SU-DHL-6 (cell line): ENCODE results near the gene SNX15.
"Not testable (repeated sequence)": the region's sequence is repeated elsewhere in the genome, so short reads cannot be mapped to it uniquely, and the experiment has no call there.

Experiments
- H2AFZ ChIP-seq: fragments of 200-600 bp; sonication (generic); 2 replicates; pipeline ENCODE4 v1.6.1; 2014; ENCODE audit warnings: low read depth, mild to moderate bottlenecking, moderate library complexity, mixed read lengths, antibody characterized with exemption, low read length; ENCODE audit not compliant: severe bottlenecking
- H3F3A ChIP-seq: fragments of 200-600 bp; shearing (Covaris generic); 2 replicates; pipeline ENCODE4 v1.6.0; 2016; ENCODE audit warnings: antibody characterized with exemption, mild to moderate bottlenecking; ENCODE audit not compliant: insufficient read depth
- H3K27ac ChIP-seq: fragments of 200-600 bp; sonication (generic); 2 replicates; pipeline ENCODE4 v1.5.1; 2016; ENCODE audit warnings: low read depth, mild to moderate bottlenecking, low read length, moderate library complexity, mixed read lengths
- H3K27me3 ChIP-seq: fragments of 200-600 bp; sonication (generic), shearing (Covaris generic); 2 replicates; pipeline ENCODE4 v1.6.0; 2014; ENCODE audit warnings: mild to moderate bottlenecking, low read length
- H3K36me3 ChIP-seq: fragments of 200-600 bp; sonication (generic); 2 replicates; pipeline ENCODE4 v1.6.1; 2014; ENCODE audit warnings: mild to moderate bottlenecking, low read length, mixed read lengths
- H3K4me2 ChIP-seq: fragments of 300-600, 200-600 bp; shearing (Covaris generic), sonication (generic); 2 replicates; pipeline ENCODE4 v1.6.0; 2014; ENCODE audit warnings: low read length, low read depth, mild to moderate bottlenecking; ENCODE audit not compliant: poor library complexity, severe bottlenecking
- H3K4me3 ChIP-seq: fragments of 200-600 bp; sonication (generic); 2 replicates; pipeline ENCODE4 v1.5.1; 2014; ENCODE audit warnings: antibody characterized with exemption, low read length, mild to moderate bottlenecking, mixed read lengths; ENCODE audit not compliant: insufficient read depth, poor library complexity, severe bottlenecking
- H3K79me2 ChIP-seq: fragments of 200-600 bp; sonication (generic); 2 replicates; pipeline ENCODE4 v1.6.1; 2014; ENCODE audit warnings: mild to moderate bottlenecking, low read length, moderate library complexity; ENCODE audit not compliant: insufficient read depth
- H3K9ac ChIP-seq: fragments of 200-600 bp; sonication (generic); 2 replicates; pipeline ENCODE4 v1.7.0; 2014; ENCODE audit warnings: mild to moderate bottlenecking, low read length
- H3K9me2 ChIP-seq: fragments of 200-600 bp; sonication (generic); replicated peaks from 2 replicates; pipeline ENCODE4 v1.6.1; 2014; ENCODE audit warnings: low read length; ENCODE audit not compliant: insufficient read depth
- H3K9me3 ChIP-seq: fragments of 200-600 bp; sonication (generic); 2 replicates; pipeline ENCODE4 v1.6.1; 2014; ENCODE audit warnings: low read length, mixed read lengths; ENCODE audit not compliant: insufficient read depth
- H4K20me1 ChIP-seq: fragments of 200-600 bp; sonication (generic); 2 replicates; pipeline ENCODE4 v1.6.1; 2014; ENCODE audit warnings: low read depth, mild to moderate bottlenecking, antibody characterized with exemption, low read length, moderate library complexity, mixed read lengths
- EZH2phosphoT487 ChIP-seq: fragments of 200-600 bp; sonication (generic), shearing (Covaris generic); conservative IDR thresholded peaks from 2 replicates; pipeline ENCODE4 v1.6.1; 2018; ENCODE audit warnings: mild to moderate bottlenecking, antibody characterized with exemption, low read length, moderate library complexity, mixed read lengths
- TF ChIP-seq, protein P1 (sequence below): fragments of 200-600 bp; sonication (generic); IDR thresholded peaks from one replicate; pipeline ENCODE4 v1.5.1; 2017; ENCODE audit warnings: antibody characterized with exemption, mild to moderate bottlenecking, low read length, moderate library complexity; ENCODE audit not compliant: insufficient read depth, poor library complexity, severe bottlenecking

Gene SNX15

GRCh38 chr11:65003282-65003681 is 24.0 kb upstream of the SNX15 start:
- no peak for TF ChIP-seq EZH2phosphoT487
- TF ChIP-seq, protein P1, sequence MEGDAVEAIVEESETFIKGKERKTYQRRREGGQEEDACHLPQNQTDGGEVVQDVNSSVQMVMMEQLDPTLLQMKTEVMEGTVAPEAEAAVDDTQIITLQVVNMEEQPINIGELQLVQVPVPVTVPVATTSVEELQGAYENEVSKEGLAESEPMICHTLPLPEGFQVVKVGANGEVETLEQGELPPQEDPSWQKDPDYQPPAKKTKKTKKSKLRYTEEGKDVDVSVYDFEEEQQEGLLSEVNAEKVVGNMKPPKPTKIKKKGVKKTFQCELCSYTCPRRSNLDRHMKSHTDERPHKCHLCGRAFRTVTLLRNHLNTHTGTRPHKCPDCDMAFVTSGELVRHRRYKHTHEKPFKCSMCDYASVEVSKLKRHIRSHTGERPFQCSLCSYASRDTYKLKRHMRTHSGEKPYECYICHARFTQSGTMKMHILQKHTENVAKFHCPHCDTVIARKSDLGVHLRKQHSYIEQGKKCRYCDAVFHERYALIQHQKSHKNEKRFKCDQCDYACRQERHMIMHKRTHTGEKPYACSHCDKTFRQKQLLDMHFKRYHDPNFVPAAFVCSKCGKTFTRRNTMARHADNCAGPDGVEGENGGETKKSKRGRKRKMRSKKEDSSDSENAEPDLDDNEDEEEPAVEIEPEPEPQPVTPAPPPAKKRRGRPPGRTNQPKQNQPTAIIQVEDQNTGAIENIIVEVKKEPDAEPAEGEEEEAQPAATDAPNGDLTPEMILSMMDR = no peak
- no peak overlapping the region for H3K4me3 ChIP-seq
- no peaks in the 10 kb centered on the region for H3K36me3 ChIP-seq

DNA sequence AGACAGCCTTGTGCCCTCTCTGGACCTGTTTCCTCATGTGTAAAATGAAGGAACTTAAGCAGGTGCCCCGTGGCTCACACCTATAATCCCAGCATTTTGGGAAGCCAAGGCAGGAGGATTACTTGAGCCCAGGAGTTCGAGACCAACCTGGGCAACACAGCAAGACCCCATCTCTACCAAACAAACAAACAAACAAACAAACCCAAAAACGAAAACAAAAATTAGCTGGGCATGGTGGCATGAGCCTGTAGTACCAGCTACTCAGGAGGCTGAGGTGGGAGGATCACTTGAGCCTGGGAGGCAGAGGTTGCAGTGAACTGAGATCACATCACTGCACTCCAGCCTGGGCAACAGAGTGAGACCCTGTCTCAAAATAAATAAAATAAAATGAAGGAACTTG is 23.3 kb upstream of the SNX15 start:
- H3K36me3 ChIP-seq, H3K4me2 ChIP-seq, H3K27ac ChIP-seq, H3K4me3 ChIP-seq, H2AFZ ChIP-seq, H3K27me3 ChIP-seq, H3K9me2 ChIP-seq, H4K20me1 ChIP-seq, H3K9ac ChIP-seq, H3K9me3 ChIP-seq, H3F3A ChIP-seq, H3K79me2 ChIP-seq: not testable (repeated sequence)

More at GRCh38 chr11:65003282-65003681, 24.0 kb upstream of the SNX15 start:
- no peaks in the 10 kb centered on the region for H4K20me1 ChIP-seq
- no peak overlapping the region for H2AFZ ChIP-seq
- no peak overlapping the region for H3K27ac ChIP-seq
- no peaks in the 10 kb centered on the region for H3K9me2 ChIP-seq
- no peaks in the 10 kb centered on the region for H3K79me2 ChIP-seq
- no peak overlapping the region for H3K4me2 ChIP-seq
- H3K9ac ChIP-seq = no peak overlapping the region
- H3K9me3 ChIP-seq = no peaks in the 10 kb centered on the region
- H3K27me3 ChIP-seq = no peaks in the 10 kb centered on the region
- no peaks in the 10 kb centered on the region for H3F3A ChIP-seq

GRCh38 chr11:65008016-65008415 is 19.2 kb upstream of the SNX15 start:
- Histone ChIP-seq H3K9ac (no peak overlapping the region), H3F3A (no peaks in the 10 kb centered on the region), H3K4me3 (no peak overlapping the region), H3K36me3 (no peaks in the 10 kb centered on the region), H3K27me3 (no peaks in the 10 kb centered on the region), H3K79me2 (no peaks in the 10 kb centered on the region), H2AFZ (no peak overlapping the region), H3K4me2 (no peak overlapping the region), H4K20me1 (no peaks in the 10 kb centered on the region), H3K27ac (no peak overlapping the region), H3K9me3 (no peaks in the 10 kb centered on the region), H3K9me2 (no peaks in the 10 kb centered on the region)
- TF ChIP-seq EZH2phosphoT487 = no peak
- TF ChIP-seq, protein P1 = no peak

DNA sequence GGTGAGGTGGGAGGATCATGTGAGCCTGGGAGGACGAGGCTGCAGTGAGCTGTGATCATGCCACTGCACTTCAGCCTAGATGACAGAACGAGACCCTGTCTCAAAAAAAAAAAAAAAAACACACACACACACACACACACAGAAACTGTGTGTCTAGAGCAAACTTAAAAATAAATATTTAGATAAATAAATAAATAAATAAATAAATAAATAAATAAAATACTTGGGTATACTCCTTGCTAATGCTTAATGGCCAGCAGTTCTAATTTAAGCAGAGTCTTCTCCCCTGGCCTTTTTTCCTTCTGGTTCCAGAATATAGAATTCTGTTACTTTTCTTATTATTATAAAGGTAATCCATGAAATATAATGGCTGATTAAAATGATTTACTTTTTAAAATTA is 18.4 kb upstream of the SNX15 start:
- no peaks in the 10 kb centered on the region for H4K20me1 ChIP-seq
- no peaks in the 10 kb centered on the region for H3K36me3 ChIP-seq
- TF ChIP-seq, protein P1 = no peak
- no peak for TF ChIP-seq EZH2phosphoT487
- H3F3A ChIP-seq = 0 out of 2 replicates have a peak, but pooled peaks cover 4% of the 10 kb centered on the region
- no peak overlapping the region for H3K4me3 ChIP-seq
- H3K9ac ChIP-seq = no peak overlapping the region
- no peaks in the 10 kb centered on the region for H3K9me3 ChIP-seq
- H3K9me2 ChIP-seq = no peaks in the 10 kb centered on the region
- H2AFZ ChIP-seq = no peak overlapping the region
- H3K27ac ChIP-seq = no peak overlapping the region
- H3K4me2 ChIP-seq = no peak overlapping the region
- no peaks in the 10 kb centered on the region for H3K79me2 ChIP-seq
- no peaks in the 10 kb centered on the region for H3K27me3 ChIP-seq
